Smooth muscle cell (in vitro differentiated cells): ENCODE measurements around the gene NANOS2. TPM values are rescaled to one million over a fixed set of nuclear protein-coding genes. Genes with fewer than 3 reads are reported as not detected.

Experiments used
- DNase-seq: peaks from one replicate; lab custom pipeline; 2025; ENCODE audit not compliant: unreplicated experiment; lab: John Stamatoyannopoulos, UW
- H2AFZ ChIP-seq: fragments of 200-600 bp; sonication (generic); 2 replicates; pipeline ENCODE4 v1.6.0; 2016; ENCODE audit warnings: antibody characterized with exemption, low read depth, mild to moderate bottlenecking
- H3F3A ChIP-seq: fragments of 200-600 bp; sonication (generic); 2 replicates; pipeline ENCODE4 v1.6.0; 2017; ENCODE audit warnings: antibody characterized with exemption, low read depth
- H3K27ac ChIP-seq: fragments of 200-600 bp; sonication (generic); 2 replicates; pipeline ENCODE4 v1.5.1; 2016; ENCODE audit warnings: low read depth, mild to moderate bottlenecking
- H3K27me3 ChIP-seq: fragments of 200-600 bp; sonication (generic); 2 replicates; pipeline ENCODE4 v1.6.1; 2016; ENCODE audit warnings: low read depth, mild to moderate bottlenecking
- H3K36me3 ChIP-seq: fragments of 200-600 bp; sonication (generic); 2 replicates; pipeline ENCODE4 v1.5.1; 2016; ENCODE audit warnings: low read depth
- H3K4me1 ChIP-seq: fragments of 200-600 bp; sonication (generic); 2 replicates; pipeline ENCODE4 v1.5.1; 2016; ENCODE audit warnings: low read depth
- H3K4me2 ChIP-seq: fragments of 200-600 bp; sonication (generic); 2 replicates; pipeline ENCODE4 v1.6.0; 2016; ENCODE audit warnings: mild to moderate bottlenecking
- H3K4me3 ChIP-seq: fragments of 200-600 bp; sonication (generic); 2 replicates; pipeline ENCODE4 v1.5.1; 2016; ENCODE audit warnings: mild to moderate bottlenecking
- H3K79me2 ChIP-seq: fragments of 200-600 bp; sonication (generic); 2 replicates; pipeline ENCODE4 v1.6.0; 2016; ENCODE audit warnings: low read depth, mild to moderate bottlenecking
- H3K9ac ChIP-seq: fragments of 200-600 bp; sonication (generic); 2 replicates; pipeline ENCODE4 v1.6.0; 2016; ENCODE audit warnings: low read depth
- H3K9me3 ChIP-seq: fragments of 200-600 bp; sonication (generic); replicated peaks from 2 replicates; pipeline ENCODE4 v1.5.1; 2016; ENCODE audit warnings: low read depth
- H4K20me1 ChIP-seq: fragments of 200-600 bp; sonication (generic); 2 replicates; pipeline ENCODE4 v1.6.0; 2016; ENCODE audit warnings: low read depth
- WGBS: methylation state at CpG from one replicate; pipeline ENCODE4 v1.1.7; 2016; ENCODE audit warnings: low lambda C conversion rate; 5-methylcytosine and 5-hydroxymethylcytosine counted together
- polyA plus RNA-seq: library from polyadenylated mRNA; unstranded; fragments of >200 nt; fragmentation: Nextera tagmentation; extraction: Ambion mirVana; gene quantifications from 2 replicates; pipeline ENCODE4 v1.2.1, GENCODE V29; 2016
- total RNA-seq: library from RNA; depleted of rRNA; stranded (reverse); fragments of >200 nt; gene quantifications from 2 replicates; pipeline ENCODE4 v1.2.3, GENCODE V29; 2014
- TF ChIP-seq, protein P1 (sequence below): fragments of 200-600 bp; sonication (generic); IDR thresholded peaks from 2 replicates; pipeline ENCODE4 v1.5.1; 2017; ENCODE audit warnings: borderline replicate concordance, mild to moderate bottlenecking, antibody characterized with exemption; ENCODE audit not compliant: insufficient read depth, poor library complexity, severe bottlenecking

Gene NANOS2
- total and polyA plus RNA-seq, 2 experiments from 2014 or later: not detected

DNA sequence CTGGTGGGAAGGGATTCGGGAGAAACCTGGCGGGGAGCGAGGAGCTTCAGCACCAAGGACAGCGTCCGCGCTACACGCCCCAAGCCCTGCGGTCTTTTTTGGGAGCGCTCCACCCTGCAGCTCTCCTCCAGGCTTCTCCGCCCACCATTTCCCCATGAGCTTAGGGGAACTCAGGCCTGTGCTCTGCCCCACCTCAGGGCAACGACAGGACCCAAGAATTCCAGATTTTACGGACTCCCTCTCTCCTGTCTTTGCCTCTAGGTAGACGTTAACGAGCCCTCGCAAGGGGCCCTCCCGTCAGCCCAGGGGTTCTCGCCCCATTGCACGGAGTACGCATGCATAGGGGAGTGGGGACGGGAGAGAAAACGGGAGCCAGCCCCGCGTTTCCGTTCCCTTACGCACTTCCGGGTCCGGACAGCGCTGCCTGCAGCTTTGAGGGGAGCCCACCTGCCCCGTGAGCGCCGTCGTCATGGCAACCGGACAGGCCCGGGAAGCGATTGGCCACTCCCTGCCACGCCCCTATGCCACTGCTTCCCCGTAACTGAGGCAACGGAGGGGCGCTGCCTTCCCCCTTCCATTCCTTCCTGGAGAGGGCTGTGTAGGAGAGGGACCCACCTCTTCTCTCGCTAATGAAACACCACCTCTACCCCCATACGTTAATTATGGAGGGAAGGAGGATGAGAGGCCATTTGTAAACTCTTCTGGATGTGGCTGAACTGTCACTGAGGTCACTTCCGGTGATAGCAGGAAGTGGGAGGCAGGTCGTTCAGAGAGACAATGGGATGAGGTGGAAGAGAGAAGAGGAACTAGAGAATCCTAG is 38.3 kb upstream of the NANOS2 start:
- no peaks in the 10 kb centered on the region for H3K36me3 ChIP-seq
- peak overlapping the region; percentile 85 for H3K4me2 ChIP-seq
- 2% methylated on average over 42 of the region's 43 CpGs for WGBS
- no peak overlapping the region for H2AFZ ChIP-seq
- H3F3A ChIP-seq: no peaks in the 10 kb centered on the region
- no peak overlapping the region for H3K9ac ChIP-seq
- H3K4me3 ChIP-seq: peak overlapping the region; percentile 40
- no peaks in the 10 kb centered on the region for H3K9me3 ChIP-seq
- TF ChIP-seq, protein P1, sequence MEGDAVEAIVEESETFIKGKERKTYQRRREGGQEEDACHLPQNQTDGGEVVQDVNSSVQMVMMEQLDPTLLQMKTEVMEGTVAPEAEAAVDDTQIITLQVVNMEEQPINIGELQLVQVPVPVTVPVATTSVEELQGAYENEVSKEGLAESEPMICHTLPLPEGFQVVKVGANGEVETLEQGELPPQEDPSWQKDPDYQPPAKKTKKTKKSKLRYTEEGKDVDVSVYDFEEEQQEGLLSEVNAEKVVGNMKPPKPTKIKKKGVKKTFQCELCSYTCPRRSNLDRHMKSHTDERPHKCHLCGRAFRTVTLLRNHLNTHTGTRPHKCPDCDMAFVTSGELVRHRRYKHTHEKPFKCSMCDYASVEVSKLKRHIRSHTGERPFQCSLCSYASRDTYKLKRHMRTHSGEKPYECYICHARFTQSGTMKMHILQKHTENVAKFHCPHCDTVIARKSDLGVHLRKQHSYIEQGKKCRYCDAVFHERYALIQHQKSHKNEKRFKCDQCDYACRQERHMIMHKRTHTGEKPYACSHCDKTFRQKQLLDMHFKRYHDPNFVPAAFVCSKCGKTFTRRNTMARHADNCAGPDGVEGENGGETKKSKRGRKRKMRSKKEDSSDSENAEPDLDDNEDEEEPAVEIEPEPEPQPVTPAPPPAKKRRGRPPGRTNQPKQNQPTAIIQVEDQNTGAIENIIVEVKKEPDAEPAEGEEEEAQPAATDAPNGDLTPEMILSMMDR: no peak
- peaks cover 9% of the 10 kb centered on the region for H3K4me1 ChIP-seq
- no peaks in the 10 kb centered on the region for H4K20me1 ChIP-seq
- no peak overlapping the region for H3K27ac ChIP-seq
- no peaks in the 10 kb centered on the region for H3K27me3 ChIP-seq
- no peaks in the 10 kb centered on the region for H3K79me2 ChIP-seq
- DNase-seq: peak; percentile 21

DNA sequence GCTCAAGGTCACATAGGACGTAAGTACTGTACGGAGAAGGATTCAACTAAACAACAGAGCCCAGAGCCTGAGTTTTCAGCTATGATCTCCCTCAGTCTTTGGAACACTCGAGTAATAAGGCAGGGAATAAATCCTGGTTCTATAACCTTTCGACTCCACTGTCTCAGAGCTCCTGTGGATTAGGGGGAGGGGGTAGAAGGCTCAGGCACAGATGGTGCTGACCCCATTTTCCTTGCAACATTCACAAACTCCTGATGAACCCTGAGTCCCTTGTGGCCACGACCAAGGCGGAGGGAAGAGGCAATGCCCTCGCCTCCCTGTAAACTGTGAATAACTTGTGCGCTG is 37.7 kb upstream of the NANOS2 start:
- WGBS: 39% methylated on average over 8 of the region's 8 CpGs
- Histone ChIP-seq H3K4me3 (no peak overlapping the region), H3K79me2 (no peaks in the 10 kb centered on the region), H3K27ac (no peak overlapping the region), H3K27me3 (no peaks in the 10 kb centered on the region), H3F3A (no peaks in the 10 kb centered on the region), H3K36me3 (no peaks in the 10 kb centered on the region), H3K9me3 (no peaks in the 10 kb centered on the region), H3K9ac (no peak overlapping the region), H3K4me1 (peaks cover 9% of the 10 kb centered on the region), H3K4me2 (no peak overlapping the region), H4K20me1 (no peaks in the 10 kb centered on the region), H2AFZ (no peak overlapping the region)
- TF ChIP-seq, protein P1: no peak
- DNase-seq: no peak

DNA sequence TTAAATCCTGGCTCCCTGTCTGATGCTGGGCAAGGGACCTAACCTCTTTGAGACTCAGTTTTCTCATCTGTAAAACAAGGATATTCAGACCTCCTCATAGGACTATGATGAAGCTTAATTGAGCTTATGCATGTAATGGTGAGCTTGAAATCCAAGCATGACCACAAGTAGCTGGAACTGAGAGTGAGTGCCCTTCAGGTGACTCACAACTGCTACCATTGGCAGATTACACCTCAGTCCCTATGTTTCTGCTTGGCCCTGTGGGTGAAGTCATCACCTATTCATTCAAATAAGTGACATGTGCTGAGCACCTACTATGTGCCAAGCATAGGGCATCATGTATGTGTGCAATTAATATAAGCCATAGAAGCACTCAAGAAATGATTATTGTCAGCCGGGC is 33.3 kb upstream of the NANOS2 start:
- Histone ChIP-seq H4K20me1 (no peaks in the 10 kb centered on the region), H3F3A (no peaks in the 10 kb centered on the region), H3K9me3 (no peaks in the 10 kb centered on the region), H3K27ac (no peak overlapping the region), H3K4me1 (peaks cover 3% of the 10 kb centered on the region), H3K4me2 (no peak overlapping the region), H3K9ac (no peak overlapping the region), H3K4me3 (no peak overlapping the region), H3K36me3 (no peaks in the 10 kb centered on the region), H3K79me2 (no peaks in the 10 kb centered on the region), H3K27me3 (no peaks in the 10 kb centered on the region), H2AFZ (no peak overlapping the region)
- no peak for DNase-seq
- WGBS: 90% methylated on average over 1 of the region's 1 CpG
- TF ChIP-seq, protein P1: no peak

DNA sequence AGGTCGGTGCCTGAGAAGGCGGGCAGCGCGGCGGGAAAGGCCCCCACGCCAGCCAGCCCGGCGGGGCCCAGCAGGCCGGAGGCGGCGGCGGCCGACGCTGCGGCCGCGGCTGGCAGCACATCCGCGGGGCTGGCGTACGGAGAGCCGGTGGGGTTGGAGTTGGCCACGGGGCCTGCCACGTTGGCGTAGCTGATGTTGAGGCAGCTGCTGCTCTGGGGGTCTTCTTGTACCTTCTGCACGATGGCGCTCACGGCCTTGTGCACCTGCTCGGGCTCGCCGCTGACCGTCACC is 25.9 kb upstream of the NANOS2 start:
- no peaks in the 10 kb centered on the region for H3K79me2 ChIP-seq
- WGBS: 96% methylated on average over 30 of the region's 32 CpGs
- no peak overlapping the region for H3K9ac ChIP-seq
- H3K4me1 ChIP-seq: no peaks in the 10 kb centered on the region
- TF ChIP-seq, protein P1: no peak
- H2AFZ ChIP-seq: no peak overlapping the region
- H3K27ac ChIP-seq: no peak overlapping the region
- peaks cover 10% of the 10 kb centered on the region for H3K27me3 ChIP-seq
- H3K36me3 ChIP-seq: no peaks in the 10 kb centered on the region
- no peaks in the 10 kb centered on the region for H4K20me1 ChIP-seq
- H3K4me3 ChIP-seq: no peak overlapping the region
- H3K9me3 ChIP-seq: no peaks in the 10 kb centered on the region
- no peaks in the 10 kb centered on the region for H3F3A ChIP-seq
- H3K4me2 ChIP-seq: no peak overlapping the region
- no peak for DNase-seq
